ENCODE measurements around the gene KIF1B.

- TF ChIP-seq CTCF (IDR thresholded peaks at IDR 0.05) (no peak), POLR2A (IDR thresholded peaks at IDR 0.05) (no peak)
These were observed 173.3 kb downstream of the KIF1B start for GRCh38 chr1:10383630-10384029.
